Gastroesophageal sphincter (tissue), 3 donors: ENCODE data around the gene ERO1B.

Experiments
- EP300 ChIP-seq: sonication (generic); formaldehyde crosslinking; IDR thresholded peaks from one replicate; pipeline ENCODE4 v1.6.1; 2017; ENCODE audit warnings: antibody characterized with exemption, mild to moderate bottlenecking
- POLR2A ChIP-seq, 2 donors: fragments of 450-650 bp; IDR thresholded peaks; one replicate each; pipeline ENCODE4 v1.6.1; 2017; ENCODE audit warnings: antibody characterized with exemption in 2 of 2, mild to moderate bottlenecking in 2 of 2, moderate library complexity in 1 of 2
- POLR2AphosphoS5 ChIP-seq: sonication (generic); formaldehyde crosslinking; IDR thresholded peaks from one replicate; pipeline ENCODE4 v1.6.1; 2017; ENCODE audit warnings: antibody characterized with exemption
- TF ChIP-seq, protein P1 (sequence below), 4 experiments: fragments of 200-600 bp in 2 of 4; fragments of 450-650 bp in 2 of 4; sonication (generic) in 1 of 4; IDR thresholded peaks; one replicate each; pipeline ENCODE4 v1.5.1; 2017 to 2019; ENCODE audit warnings: antibody characterized with exemption in 4 of 4, mild to moderate bottlenecking in 2 of 4, moderate library complexity in 2 of 4

GRCh38 chr1:236301958-236302335 lies 20.2 kb upstream of the ERO1B start:
- no peak for TF ChIP-seq EP300
- TF ChIP-seq, protein P1, sequence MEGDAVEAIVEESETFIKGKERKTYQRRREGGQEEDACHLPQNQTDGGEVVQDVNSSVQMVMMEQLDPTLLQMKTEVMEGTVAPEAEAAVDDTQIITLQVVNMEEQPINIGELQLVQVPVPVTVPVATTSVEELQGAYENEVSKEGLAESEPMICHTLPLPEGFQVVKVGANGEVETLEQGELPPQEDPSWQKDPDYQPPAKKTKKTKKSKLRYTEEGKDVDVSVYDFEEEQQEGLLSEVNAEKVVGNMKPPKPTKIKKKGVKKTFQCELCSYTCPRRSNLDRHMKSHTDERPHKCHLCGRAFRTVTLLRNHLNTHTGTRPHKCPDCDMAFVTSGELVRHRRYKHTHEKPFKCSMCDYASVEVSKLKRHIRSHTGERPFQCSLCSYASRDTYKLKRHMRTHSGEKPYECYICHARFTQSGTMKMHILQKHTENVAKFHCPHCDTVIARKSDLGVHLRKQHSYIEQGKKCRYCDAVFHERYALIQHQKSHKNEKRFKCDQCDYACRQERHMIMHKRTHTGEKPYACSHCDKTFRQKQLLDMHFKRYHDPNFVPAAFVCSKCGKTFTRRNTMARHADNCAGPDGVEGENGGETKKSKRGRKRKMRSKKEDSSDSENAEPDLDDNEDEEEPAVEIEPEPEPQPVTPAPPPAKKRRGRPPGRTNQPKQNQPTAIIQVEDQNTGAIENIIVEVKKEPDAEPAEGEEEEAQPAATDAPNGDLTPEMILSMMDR (IDR thresholded peaks at IDR 0.05), result no peak
- TF ChIP-seq POLR2AphosphoS5, result no peak
- TF ChIP-seq POLR2A (IDR thresholded peaks at IDR 0.05), result no peak
